Gastroesophageal sphincter (tissue), 4 donors: ENCODE measurements around the gene PLPPR2. TPM values are rescaled to one million over a fixed set of nuclear protein-coding genes. Genes with fewer than 3 reads are reported as not detected.
"Not testable (repeated sequence)": the region's sequence is repeated elsewhere in the genome, so short reads cannot be mapped to it uniquely, and the experiment has no call there.

Experiments used
- ATAC-seq: fragments of 150-250 bp; one replicate; pipeline ENCODE4 v1.9.1; 2016; ENCODE audit warnings: mild to moderate bottlenecking, moderate library complexity
- H3K27ac ChIP-seq, 4 donors: fragments of 200-600 bp; sonication (generic) in 3 of 4; 1 replicate in 3 of 4; 2 replicates in 1 of 4; pipeline ENCODE4 v1.5.1; 2016 to 2019
- H3K27me3 ChIP-seq: fragments of 200-600 bp; sonication (generic); one replicate; pipeline ENCODE4 v1.5.1; 2019
- H3K36me3 ChIP-seq, 2 donors: fragments of 200-600 bp; sonication (generic); one replicate each; pipeline ENCODE4 v1.5.1; 2019; ENCODE audit warnings: control low read depth in 1 of 2
- H3K4me1 ChIP-seq, 3 donors: fragments of 200-600 bp; sonication (generic); 1 replicate in 2 of 3; 2 replicates in 1 of 3; pipeline ENCODE4 v1.5.1; 2016 to 2019; ENCODE audit warnings: control low read depth in 2 of 3
- H3K4me3 ChIP-seq, 2 donors: fragments of 200-600 bp; sonication (generic); one replicate each; pipeline ENCODE4 v1.5.1; 2019; ENCODE audit warnings: mild to moderate bottlenecking in 1 of 2, moderate library complexity in 1 of 2
- H3K9me3 ChIP-seq, 3 donors: fragments of 200-600 bp; sonication (generic); one replicate each; pipeline ENCODE4 v1.5.1; 2017 to 2019; ENCODE audit warnings: control low read depth in 2 of 3
- CTCF ChIP-seq, 4 experiments: fragments of 200-600 bp in 2 of 4; fragments of 450-650 bp in 2 of 4; sonication (generic) in 1 of 4; IDR thresholded peaks; one replicate each; pipeline ENCODE4 v1.5.1; 2017 to 2019; ENCODE audit warnings: antibody characterized with exemption in 4 of 4, mild to moderate bottlenecking in 2 of 4, moderate library complexity in 2 of 4
- EP300 ChIP-seq: sonication (generic); formaldehyde crosslinking; IDR thresholded peaks from one replicate; pipeline ENCODE4 v1.6.1; 2017; ENCODE audit warnings: antibody characterized with exemption, mild to moderate bottlenecking
- POLR2A ChIP-seq, 2 donors: fragments of 450-650 bp; IDR thresholded peaks; one replicate each; pipeline ENCODE4 v1.6.1; 2017; ENCODE audit warnings: antibody characterized with exemption in 2 of 2, mild to moderate bottlenecking in 2 of 2, moderate library complexity in 1 of 2
- POLR2AphosphoS5 ChIP-seq: sonication (generic); formaldehyde crosslinking; IDR thresholded peaks from one replicate; pipeline ENCODE4 v1.6.1; 2017; ENCODE audit warnings: antibody characterized with exemption
- WGBS, 2 donors: methylation state at CpG; one replicate each; pipeline ENCODE4 v1.1.5; 2018; ENCODE audit warnings: low coverage in 1 of 2; 5-methylcytosine and 5-hydroxymethylcytosine counted together
- total RNA-seq, 4 donors: library from RNA; depleted of rRNA; stranded (reverse); fragments of >200 nt; gene quantifications; one replicate each; pipeline ENCODE4 v1.1.0, GENCODE V29; 2016

Gene PLPPR2
- total RNA-seq, 4 donors from 2014 or later = 20.5 to 57.7 (median 44.9) TPM

- Histone ChIP-seq H3K27me3 (no peaks in the 10 kb centered on the region), H3K9me3 (no peaks in the 10 kb centered on the region), H3K4me3 (peak within 1 kb of the TSS; percentile 67 to 81), H3K36me3 (peaks cover 0 to 54% of the 10 kb centered on the region in 2 donors), H3K4me1 (peaks cover 0 to 50% (median 19%) of the 10 kb centered on the region in 3 donors), H3K27ac (peak within 1 kb of the TSS; percentile 24 to 88 (median 84))
- TF ChIP-seq EP300 (no peak), POLR2AphosphoS5 (peak; percentile 70), CTCF (IDR thresholded peaks at IDR 0.05) (peak in 1 of 4 experiments; percentile 12), POLR2A (IDR thresholded peaks at IDR 0.05) (peak; percentile 49 to 63)
- peak; percentile 95 for ATAC-seq
- 3% methylated on average over 5 of the region's 53 CpGs; no CpG with 5 or more reads in 1 of the 2 donors for WGBS, 2 donors
Observed at GRCh38 chr19:11339254-11340098, 15.8 kb upstream of the PLPPR2 start, which contains the start of gene RAB3D. Gene RAB3D (minus strand): TSS chr19:11339657. CDS start chr19:11337399, 2,258 bp downstream.

GRCh38 chr19:11340099-11340467, 15.1 kb upstream of the PLPPR2 start:
- H3K27me3 ChIP-seq, H3K9me3 ChIP-seq, ATAC-seq: not testable (repeated sequence)
- H3K36me3 ChIP-seq = peaks cover 0 to 48% of the 10 kb centered on the region in 2 donors
- H3K27ac ChIP-seq = peak overlapping the region in 3 of 4 donors; percentile 84 to 88 (median 84)
- peak overlapping the region in 1 of 2 donors; percentile 81 for H3K4me3 ChIP-seq
- H3K4me1 ChIP-seq = peaks cover 0 to 56% (median 23%) of the 10 kb centered on the region in 3 donors
- 77 to 78% methylated on average over 6 of the region's 8 CpGs for whole genome bisulfite sequencing, 2 donors

GRCh38 chr19:11342429-11342828, 12.8 kb upstream of the PLPPR2 start:
- no peak for ATAC-seq
- Histone ChIP-seq H3K9me3 (no peaks in the 10 kb centered on the region), H3K27me3 (no peaks in the 10 kb centered on the region), H3K4me3 (no peak overlapping the region), H3K27ac (peak overlapping the region in 1 of 4 donors; percentile 83), H3K4me1 (peaks cover 0 to 69% (median 33%) of the 10 kb centered on the region in 3 donors), H3K36me3 (peaks cover 0 to 25% of the 10 kb centered on the region in 2 donors)
- WGBS, 2 donors = 78 to 89% methylated on average over 3 of the region's 3 CpGs
- TF ChIP-seq POLR2AphosphoS5 (no peak), POLR2A (IDR thresholded peaks at IDR 0.05) (no peak), CTCF (IDR thresholded peaks at IDR 0.05) (no peak), EP300 (no peak)

- H3K36me3 ChIP-seq = peaks cover 0 to 33% of the 10 kb centered on the region in 2 donors
- H3K4me1 ChIP-seq = peaks cover 0 to 47% (median 21%) of the 10 kb centered on the region in 3 donors
- H3K9me3 ChIP-seq = peaks cover 0 to 8% (median 0%) of the 10 kb centered on the region in 3 donors
- no peak for ATAC-seq
- no peaks in the 10 kb centered on the region for H3K27me3 ChIP-seq
- peak overlapping the region; percentile 83 to 96 (median 90) for H3K27ac ChIP-seq
- H3K4me3 ChIP-seq = peak overlapping the region; percentile 74
- 50 to 75% methylated on average over 5 of the region's 15 CpGs for WGBS, 2 donors
- TF ChIP-seq EP300 (no peak), CTCF (IDR thresholded peaks at IDR 0.05) (no peak), POLR2A (IDR thresholded peaks at IDR 0.05) (no peak), POLR2AphosphoS5 (no peak)
Observed at GRCh38 chr19:11345122-11345803, 10.0 kb upstream of the PLPPR2 start.
